Osteoblast (primary cell): ENCODE data around the gene ATXN7. TPM values are rescaled to one million over a fixed set of nuclear protein-coding genes. Genes with fewer than 3 reads are reported as not detected.

Experiments used
- DNase-seq: peaks from one replicate; pipeline ENCODE4 v3.0.0; 2011; ENCODE audit warnings: low spot score, mixed read lengths; ENCODE audit not compliant: insufficient read length; ENCODE audit errors: missing footprints
- H2AFZ ChIP-seq: 2 replicates; pipeline ENCODE4 v1.6.0; 2011; ENCODE audit warnings: mild to moderate bottlenecking, low read length
- H3K27ac ChIP-seq: 2 replicates; pipeline ENCODE4 v1.5.1; 2011; ENCODE audit warnings: mild to moderate bottlenecking, low read depth, low read length, moderate library complexity
- H3K27me3 ChIP-seq: 2 replicates; pipeline ENCODE4 v1.6.0; 2012; ENCODE audit warnings: mild to moderate bottlenecking, control low read depth, inconsistent platforms, low read length, moderate library complexity; ENCODE audit not compliant: insufficient read depth
- H3K36me3 ChIP-seq: 2 replicates; pipeline ENCODE4 v1.5.1; 2011; ENCODE audit warnings: mild to moderate bottlenecking, low read length, control low read depth, moderate library complexity; ENCODE audit not compliant: insufficient read depth
- H3K4me1 ChIP-seq: 2 replicates; pipeline ENCODE4 v1.5.1; 2011; ENCODE audit warnings: mild to moderate bottlenecking, low read length, control low read depth, moderate library complexity; ENCODE audit not compliant: insufficient read depth
- H3K4me2 ChIP-seq: 2 replicates; pipeline ENCODE4 v1.6.0; 2011; ENCODE audit warnings: mild to moderate bottlenecking, low read length; ENCODE audit not compliant: insufficient read depth
- H3K4me3 ChIP-seq: fragments of 200-600 bp; sonication (generic); 3 replicates; pipeline ENCODE4 v1.5.1; 2012; ENCODE audit warnings: mild to moderate bottlenecking, low read length, inconsistent platforms; ENCODE audit not compliant: insufficient read depth
- H3K79me2 ChIP-seq: 2 replicates; pipeline ENCODE4 v1.6.0; 2012; ENCODE audit warnings: mild to moderate bottlenecking, low read length, control low read depth, inconsistent platforms; ENCODE audit not compliant: insufficient read depth
- H3K9me3 ChIP-seq: 2 replicates; pipeline ENCODE4 v1.5.1; 2011; ENCODE audit warnings: low read depth, low read length, control low read depth
- H4K20me1 ChIP-seq: 2 replicates; pipeline ENCODE4 v1.6.0; 2012; ENCODE audit warnings: mild to moderate bottlenecking, low read length, control low read depth; ENCODE audit not compliant: insufficient read depth
- CTCF ChIP-seq: IDR thresholded peaks from 2 replicates; pipeline ENCODE4 v1.5.1; 2011; ENCODE audit warnings: mild to moderate bottlenecking, low read depth, low read length, moderate library complexity; ENCODE audit errors: extremely low read depth
- total RNA-seq: library from RNA; depleted of rRNA; stranded (reverse); fragments of >200 nt; gene quantifications from 2 replicates; pipeline ENCODE4 v1.2.3, GENCODE V29; 2012

The ATXN7 gene
- total RNA-seq, 1 donor = 17.0 TPM

GRCh38 chr3:63847718-63848450 lies 15.8 kb upstream of the ATXN7 start:
- Histone ChIP-seq H3K79me2 (peaks cover 74% of the 10 kb centered on the region), H4K20me1 (no peaks in the 10 kb centered on the region), H3K4me1 (peaks cover 3% of the 10 kb centered on the region), H2AFZ (no peak overlapping the region), H3K27me3 (no peaks in the 10 kb centered on the region), H3K27ac (no peak overlapping the region), H3K4me3 (no peak overlapping the region), H3K9me3 (no peaks in the 10 kb centered on the region), H3K36me3 (no peaks in the 10 kb centered on the region), H3K4me2 (no peak overlapping the region)
- no peak for TF ChIP-seq CTCF
- no peak for DNase-seq

GRCh38 chr3:63849175-63849574 lies 14.5 kb upstream of the ATXN7 start:
- Histone ChIP-seq H3K79me2 (peaks cover 75% of the 10 kb centered on the region), H3K27me3 (no peaks in the 10 kb centered on the region), H3K4me3 (no peak overlapping the region), H3K4me2 (no peak overlapping the region), H3K4me1 (peaks cover 3% of the 10 kb centered on the region), H2AFZ (no peak overlapping the region), H3K9me3 (no peaks in the 10 kb centered on the region), H3K36me3 (no peaks in the 10 kb centered on the region), H4K20me1 (no peaks in the 10 kb centered on the region), H3K27ac (no peak overlapping the region)
- no peak for DNase-seq
- no peak for TF ChIP-seq CTCF

- H3K27me3 ChIP-seq = no peaks in the 10 kb centered on the region
- no peaks in the 10 kb centered on the region for H3K36me3 ChIP-seq
- no peak overlapping the region for H2AFZ ChIP-seq
- H3K27ac ChIP-seq = no peak overlapping the region
- H3K4me2 ChIP-seq = no peak overlapping the region
- peaks cover 76% of the 10 kb centered on the region for H3K79me2 ChIP-seq
- H3K4me3 ChIP-seq = no peak overlapping the region
- no peaks in the 10 kb centered on the region for H3K9me3 ChIP-seq
- no peak for DNase-seq
- TF ChIP-seq CTCF = no peak
- no peaks in the 10 kb centered on the region for H4K20me1 ChIP-seq
- H3K4me1 ChIP-seq = peaks cover 3% of the 10 kb centered on the region
Observed at GRCh38 chr3:63851287-63851686, 12.4 kb upstream of the ATXN7 start.

- H3K79me2 ChIP-seq = peaks cover 78% of the 10 kb centered on the region
Observed at GRCh38 chr3:63853106-63853505, 10.6 kb upstream of the ATXN7 start.

More at GRCh38 chr3:63853106-63853505, 10.6 kb upstream of the ATXN7 start:
- H3K4me2 ChIP-seq = no peak overlapping the region
- no peak overlapping the region for H3K4me3 ChIP-seq
- no peaks in the 10 kb centered on the region for H3K36me3 ChIP-seq
- H3K27me3 ChIP-seq = no peaks in the 10 kb centered on the region
- no peak overlapping the region for H2AFZ ChIP-seq
- no peak for DNase-seq
- no peak for TF ChIP-seq CTCF
- peaks cover 3% of the 10 kb centered on the region for H3K4me1 ChIP-seq
- peaks cover 3% of the 10 kb centered on the region for H4K20me1 ChIP-seq
- no peak overlapping the region for H3K27ac ChIP-seq
- no peaks in the 10 kb centered on the region for H3K9me3 ChIP-seq
